Measurements from ENCODE around the gene ZP2.

GRCh38 chr16:21179983-21180365 is 31.4 kb downstream of the ZP2 start:
- TF ChIP-seq ELK1 (IDR thresholded peaks at IDR 0.05; ENCODE audit: borderline replicate concordance, low read depth, low read length) (no peak), POLR2A (IDR thresholded peaks at IDR 0.05; ENCODE audit: low read depth, low read length) (no peak), BHLHE40 (IDR thresholded peaks at IDR 0.05; ENCODE audit: low read depth, low read length) (no peak), CTCF (conservative IDR thresholded peaks at IDR 0.05; ENCODE audit: low read depth, low read length) (no peak)
